Activated CD8-positive, alpha-beta memory T cell treated with anti-CD3 and anti-CD28 coated beads for 4 hours (primary cell): ENCODE results near the gene LIPC.

ENCODE experiments used
- DNase-seq, 2 donors: peaks; one replicate each; pipeline ENCODE4 v3.0.0-alpha.2; 2020; ENCODE audit warnings: low read depth in 2 of 2

LIPC gene

DNA sequence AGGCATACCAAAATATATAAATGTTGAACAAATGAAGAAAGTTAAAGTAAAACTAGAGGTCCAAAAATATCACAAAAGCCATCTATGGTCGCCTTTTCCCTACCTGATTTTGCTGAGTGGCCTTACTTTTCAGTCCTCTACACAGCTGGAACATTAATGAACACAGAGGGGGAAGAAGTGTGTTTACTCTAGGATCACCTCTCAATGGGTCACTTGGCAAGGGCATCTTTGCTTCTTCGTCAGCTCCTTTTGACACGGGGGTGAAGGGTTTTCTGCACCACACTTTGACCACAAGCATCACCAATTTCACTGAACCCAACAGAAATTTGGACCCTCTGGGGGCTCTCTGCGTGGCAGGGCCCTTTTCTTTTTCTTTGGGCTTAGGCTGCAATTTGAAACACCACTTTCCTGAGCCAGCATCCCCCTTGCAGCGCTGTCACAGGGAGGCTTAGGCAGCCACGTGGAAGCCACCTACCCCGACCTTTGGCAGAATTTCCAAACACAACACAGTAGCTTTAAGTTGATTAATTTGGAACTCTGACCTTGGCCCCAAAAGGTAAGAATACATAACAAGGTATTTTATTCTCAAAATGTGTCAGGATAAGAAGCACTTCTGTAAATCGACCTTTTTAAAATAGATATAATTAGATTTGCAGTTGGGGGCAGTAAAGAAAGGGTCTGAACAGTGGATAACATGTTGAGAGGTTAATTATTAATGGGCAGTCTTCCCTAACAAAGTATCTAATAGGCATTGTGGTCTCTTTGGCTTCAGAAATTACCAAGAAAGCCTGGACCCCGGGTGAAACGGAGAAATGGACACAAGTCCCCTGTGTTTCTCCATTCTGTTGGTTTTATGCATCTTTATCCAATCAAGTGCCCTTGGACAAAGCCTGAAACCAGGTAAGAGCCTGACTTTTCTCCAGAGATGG, at the start of gene LIPC:
Gene LIPC (plus strand): TSS at position 771 of the 929 bp plus-strand sequence. CDS start 42 bp downstream, at position 813.
- DNase-seq, result no peak

DNA sequence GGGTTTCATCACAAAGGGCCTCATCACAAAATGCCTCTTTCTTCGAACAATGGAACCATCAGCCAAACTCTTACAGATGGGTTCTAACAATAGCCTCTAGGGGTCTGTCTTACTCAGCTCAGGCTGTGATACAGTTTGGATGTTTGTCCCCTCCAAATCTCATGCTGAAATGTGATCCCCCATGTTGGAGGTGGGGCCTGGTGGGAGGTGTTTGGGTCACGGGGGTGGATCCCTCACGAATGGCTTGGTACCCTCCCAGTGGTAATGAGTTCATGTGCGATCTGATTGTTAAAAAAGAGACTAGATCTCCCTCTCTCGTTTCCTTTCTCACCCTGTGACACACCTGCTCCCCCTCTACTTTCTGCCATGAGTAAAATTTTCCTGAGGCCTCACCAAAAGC, 47.9 kb upstream of the LIPC start:
- DNase-seq, result no peak

DNA sequence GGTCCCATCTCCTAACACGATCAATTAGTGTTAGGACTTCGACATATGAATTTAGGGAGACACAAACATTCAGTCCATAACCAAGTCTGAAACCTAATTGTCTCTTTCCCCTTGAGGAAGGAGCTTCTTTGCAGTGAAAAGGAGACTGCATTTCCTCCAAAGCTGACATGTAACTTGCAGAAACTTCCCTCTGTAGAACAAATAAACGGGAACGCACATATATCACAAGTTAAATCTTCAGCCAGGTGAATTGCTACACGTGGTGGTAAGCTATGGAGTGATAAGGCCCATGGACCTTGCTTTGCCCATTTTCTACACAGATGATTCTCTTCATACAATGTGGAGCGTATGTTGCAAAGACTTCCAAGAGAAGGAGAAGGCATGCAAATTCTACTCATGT, 47.1 kb upstream of the LIPC start:
- no peak for DNase-seq

DNA sequence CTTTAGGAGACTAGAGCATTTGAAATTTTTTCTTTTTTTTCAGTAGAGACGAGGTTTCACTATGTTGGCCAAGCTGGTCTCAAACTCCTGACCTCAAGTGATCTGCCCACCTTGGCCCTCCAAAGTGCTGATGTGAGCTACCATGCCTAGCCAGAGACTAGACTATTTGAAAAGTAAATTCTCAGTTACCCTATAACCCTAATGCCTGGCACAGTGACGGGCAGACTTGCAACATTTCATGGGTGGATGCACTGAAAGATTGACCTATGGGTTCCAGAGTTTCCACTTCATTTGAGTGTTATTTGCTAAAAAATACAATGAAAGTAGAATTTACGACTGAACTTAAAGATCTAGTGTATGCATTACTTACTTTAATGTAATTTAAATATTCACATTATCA, 45.7 kb upstream of the LIPC start:
- DNase-seq, result no peak

DNA sequence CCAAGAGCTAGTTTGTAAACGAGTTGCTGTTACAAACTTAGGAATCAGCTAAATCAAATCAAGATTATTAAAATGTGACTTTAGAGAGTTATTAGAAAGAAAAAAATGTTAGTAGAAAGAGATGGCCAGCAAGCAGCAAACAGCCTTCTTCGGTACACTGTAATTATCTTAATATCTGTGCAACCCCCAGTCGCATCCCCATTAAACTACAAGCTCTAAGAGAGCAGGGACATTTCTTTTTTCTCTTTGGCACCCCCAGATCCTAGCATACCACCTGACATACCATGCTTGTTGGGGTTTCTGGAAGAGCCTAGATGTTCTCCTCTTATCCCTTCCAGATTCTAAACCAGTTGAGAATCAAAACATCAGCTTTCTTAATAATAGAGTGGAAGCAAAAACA, 45.1 kb upstream of the LIPC start:
- no peak for DNase-seq

DNA sequence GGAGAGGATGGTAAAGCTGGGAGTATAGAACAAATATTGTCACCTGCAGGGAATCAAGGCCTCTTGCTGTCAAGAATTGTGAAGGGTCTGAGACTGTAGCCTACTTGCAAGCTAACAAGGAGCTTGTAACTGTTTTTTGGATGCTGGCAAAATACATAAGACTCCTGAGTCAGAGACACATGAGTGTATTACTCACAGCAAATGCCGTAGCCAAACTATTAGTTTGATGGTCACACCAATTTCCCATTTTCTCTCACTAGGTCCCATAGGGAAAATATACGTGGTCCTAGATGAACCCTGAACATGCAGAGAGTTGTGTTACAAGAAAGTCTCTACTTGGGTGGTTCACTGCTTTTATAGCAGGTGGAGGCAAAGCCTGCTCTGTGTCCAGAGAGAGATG, 44.7 kb upstream of the LIPC start:
- DNase-seq, result no peak

DNA sequence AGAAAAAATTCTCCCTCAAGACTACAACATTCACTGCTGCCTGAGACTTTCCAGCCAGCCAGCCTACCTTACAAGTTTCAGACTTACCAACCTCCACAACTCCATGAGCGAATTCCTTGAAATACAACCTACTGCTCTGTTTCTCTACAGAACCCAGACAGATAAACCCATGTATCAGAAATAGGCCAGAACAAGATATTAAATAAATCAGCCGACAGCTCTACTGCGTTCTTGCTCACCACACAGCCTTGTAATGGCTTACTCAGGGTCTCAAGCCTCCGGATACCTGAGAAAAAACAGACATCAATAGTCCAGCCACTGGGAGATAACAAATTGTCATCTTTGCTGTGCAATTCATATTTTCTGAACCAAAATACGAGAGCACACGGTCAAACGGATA, 43.6 kb upstream of the LIPC start:
- no peak for DNase-seq

DNA sequence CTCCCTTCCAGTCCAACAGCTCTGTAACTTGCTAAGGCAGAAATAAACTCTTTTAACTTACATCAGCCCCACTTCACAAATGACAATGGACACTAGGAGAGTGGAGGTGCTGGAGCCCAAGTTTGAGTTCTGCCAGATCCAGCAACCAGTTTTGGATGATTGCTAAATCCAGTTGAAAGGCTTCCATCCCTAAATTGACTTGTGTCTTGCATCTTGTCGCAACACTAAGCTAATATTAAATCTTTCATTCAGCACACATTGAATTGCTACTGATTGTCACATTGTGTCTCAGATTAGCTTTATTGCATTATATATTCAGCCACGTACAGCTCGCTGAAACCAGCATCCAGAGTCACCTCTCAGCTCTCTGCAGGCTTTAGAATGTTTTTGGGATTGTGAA, 41.7 kb upstream of the LIPC start:
- DNase-seq, result no peak

DNA sequence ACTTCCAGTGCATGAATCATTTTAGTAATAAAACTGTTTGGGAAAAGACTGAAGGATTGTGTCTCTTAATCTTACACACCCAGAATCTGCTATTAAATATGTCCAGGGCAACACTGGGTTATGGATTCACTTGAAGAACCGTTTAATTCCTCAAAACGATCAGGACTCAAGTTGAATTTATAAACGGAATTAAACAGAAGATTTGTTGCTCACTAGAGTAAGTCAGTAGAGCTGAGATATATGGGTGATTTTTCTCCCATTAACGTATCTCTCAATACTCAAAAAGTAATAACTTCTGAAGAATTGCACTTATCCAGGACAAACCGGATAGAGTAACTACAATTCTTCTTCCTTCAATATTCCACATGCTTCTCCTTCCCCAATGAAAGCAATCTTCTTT, 41.1 kb upstream of the LIPC start:
- DNase-seq, result no peak

DNA sequence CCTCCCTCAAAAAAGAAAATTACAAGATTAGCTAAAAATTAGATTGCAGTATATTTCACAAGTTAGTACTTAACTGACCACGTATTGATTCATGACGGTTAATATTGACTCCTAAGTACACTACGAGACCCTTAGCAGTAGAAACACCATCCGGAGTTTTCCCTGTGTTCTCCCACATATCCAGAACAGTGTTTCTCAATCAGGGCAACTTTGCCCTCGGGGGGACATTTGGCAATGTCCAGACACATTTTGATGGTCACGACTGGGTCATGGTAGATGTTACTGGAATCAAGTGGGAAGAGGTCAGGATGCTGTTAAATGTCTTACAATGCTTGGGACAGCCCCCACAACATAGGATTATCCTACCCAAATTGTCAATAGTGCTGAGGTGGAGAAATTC, 40.7 kb upstream of the LIPC start:
- no peak for DNase-seq

DNA sequence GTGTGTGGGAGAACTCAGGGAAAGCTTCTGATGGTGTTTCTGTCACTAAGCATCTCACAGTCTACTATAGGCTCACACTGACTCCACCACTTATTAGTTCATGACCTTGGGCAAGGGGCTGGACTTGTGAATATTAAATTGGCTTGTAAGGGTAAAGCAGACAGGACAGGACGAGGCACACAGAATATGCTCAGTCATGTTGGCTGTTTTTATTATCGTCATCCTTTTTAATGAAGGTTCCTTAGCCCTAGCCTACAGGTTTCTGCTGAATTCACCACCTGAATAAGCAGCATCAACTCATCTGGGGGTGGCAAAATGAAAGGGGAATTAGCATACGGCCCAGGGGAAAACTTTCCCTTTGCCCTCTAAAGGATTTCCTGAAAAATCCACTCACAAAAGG, 39.6 kb upstream of the LIPC start:
- no peak for DNase-seq

DNA sequence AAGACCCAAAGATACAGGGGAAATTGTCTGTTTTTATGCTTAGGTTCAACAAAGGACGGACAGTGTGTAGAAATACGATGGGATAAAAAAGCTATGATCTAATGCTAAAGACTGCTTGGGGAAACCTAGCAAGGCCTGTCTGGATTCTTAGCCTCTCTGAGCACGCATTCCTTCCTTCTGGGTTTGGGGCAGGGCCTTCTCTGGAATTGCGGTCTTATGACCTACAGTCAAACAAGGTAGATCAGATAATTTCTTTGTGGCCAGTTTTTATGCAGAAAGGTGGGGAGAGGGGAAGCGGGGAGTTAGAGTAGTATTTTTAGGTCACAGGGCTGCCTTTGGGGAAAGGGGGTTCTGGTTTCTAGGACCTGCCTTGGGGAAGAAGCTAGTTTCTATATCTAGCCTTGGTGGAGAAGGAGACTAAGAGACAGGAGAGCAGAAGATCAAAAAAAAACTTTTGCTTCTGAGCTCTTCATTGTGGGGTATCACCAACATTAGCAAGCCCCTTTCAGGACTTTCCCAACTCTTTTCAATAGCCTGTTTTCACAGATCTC, 39.1 kb upstream of the LIPC start:
- no peak for DNase-seq

DNA sequence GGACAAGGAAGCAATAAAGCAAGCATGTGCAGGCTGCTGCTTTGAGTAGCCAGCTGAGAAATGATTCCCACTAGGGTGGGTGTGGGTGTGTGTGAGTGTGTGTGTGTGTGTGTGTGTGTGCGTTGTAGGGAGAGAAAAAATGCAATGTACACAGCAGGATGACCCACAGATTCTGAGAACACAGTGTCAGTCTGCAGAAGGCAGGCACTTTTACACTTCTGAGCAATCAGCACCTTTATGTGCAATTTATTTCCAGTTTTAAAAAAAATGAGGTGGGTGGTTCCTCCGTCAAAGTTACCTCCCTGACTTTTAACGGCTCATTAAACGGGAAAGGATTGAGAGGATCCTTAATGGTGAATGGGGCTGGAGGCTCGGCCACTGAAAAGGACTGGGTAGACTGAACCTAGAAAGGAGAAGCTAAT, 38.5 kb upstream of the LIPC start:
- DNase-seq, result no peak

DNA sequence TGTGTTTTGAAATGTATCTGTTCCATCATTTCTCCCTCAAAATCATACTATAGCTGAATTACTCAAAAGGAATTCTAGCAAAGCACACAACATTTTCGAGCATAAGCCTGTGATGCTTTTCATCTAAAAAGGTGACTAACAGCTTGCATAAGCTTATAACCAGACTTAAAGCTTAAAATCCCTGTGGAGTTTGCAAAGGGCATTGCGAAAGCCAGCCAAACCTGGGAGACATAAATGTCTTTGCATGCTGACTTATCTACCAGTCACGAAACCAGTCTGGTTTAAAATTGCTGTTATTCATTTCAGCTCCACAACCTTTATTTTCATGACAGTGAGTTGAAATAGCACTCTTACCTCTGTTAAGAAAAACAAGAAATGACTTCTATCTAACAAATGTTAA, 35.6 kb upstream of the LIPC start:
- DNase-seq, result no peak

DNA sequence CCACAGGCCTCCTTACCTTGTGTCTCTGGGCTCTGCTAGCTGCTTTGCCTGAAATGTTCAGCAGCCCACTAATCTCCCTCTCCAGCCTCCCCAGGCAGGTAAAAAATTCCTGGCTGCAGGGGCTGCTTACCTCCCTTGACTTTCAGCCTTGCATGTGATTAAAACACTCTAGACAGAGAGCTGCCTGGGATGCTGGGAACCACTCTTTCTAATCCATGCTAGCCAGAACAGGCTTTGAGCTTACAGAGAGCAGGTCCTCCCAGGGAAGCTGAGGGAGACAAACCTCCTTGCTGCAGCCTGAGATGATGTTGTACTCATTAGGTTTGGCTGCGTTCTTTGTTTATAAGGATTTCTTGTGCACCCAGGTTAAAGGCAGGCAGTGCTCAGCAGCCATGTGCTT, 33.7 kb upstream of the LIPC start:
- DNase-seq, result no peak

DNA sequence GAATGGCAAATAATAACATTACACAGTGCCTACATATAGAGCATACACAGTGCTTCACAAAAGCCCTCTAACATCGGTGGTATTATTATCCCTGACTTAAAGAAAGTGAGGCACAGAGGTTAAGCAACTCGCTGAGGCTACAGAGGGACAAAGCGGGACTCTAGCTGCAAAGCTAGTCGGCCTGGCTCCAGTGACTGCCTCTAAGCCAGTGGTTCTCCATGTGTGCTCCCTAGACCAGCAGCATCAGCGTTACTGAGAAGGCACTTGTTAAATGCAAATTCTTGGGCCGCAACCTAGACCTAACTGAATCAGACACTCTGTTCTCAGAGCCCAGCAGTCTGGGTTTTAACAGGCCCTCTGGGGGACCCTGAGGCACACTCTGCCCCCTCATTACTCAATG, 33.1 kb upstream of the LIPC start:
- DNase-seq, result no peak

DNA sequence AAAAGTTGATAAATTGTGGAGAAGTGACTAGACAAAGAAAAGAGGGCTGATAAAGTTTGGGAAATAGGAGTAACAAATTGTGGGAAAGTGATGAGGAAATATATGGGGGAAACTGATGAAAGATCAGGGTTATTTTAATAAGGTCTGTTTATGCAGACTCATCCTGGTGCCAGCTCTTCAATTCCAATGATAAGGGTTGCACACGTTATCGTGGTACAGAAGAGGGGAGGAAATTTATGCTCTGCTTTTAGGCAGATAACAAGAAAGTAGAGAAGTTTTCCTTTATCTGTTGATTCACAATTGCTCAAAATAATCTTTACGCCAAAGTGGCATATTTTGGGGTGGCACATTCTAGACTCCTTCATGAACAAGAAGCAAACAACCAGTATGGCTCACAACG, 32.1 kb upstream of the LIPC start:
- DNase-seq, result no peak

DNA sequence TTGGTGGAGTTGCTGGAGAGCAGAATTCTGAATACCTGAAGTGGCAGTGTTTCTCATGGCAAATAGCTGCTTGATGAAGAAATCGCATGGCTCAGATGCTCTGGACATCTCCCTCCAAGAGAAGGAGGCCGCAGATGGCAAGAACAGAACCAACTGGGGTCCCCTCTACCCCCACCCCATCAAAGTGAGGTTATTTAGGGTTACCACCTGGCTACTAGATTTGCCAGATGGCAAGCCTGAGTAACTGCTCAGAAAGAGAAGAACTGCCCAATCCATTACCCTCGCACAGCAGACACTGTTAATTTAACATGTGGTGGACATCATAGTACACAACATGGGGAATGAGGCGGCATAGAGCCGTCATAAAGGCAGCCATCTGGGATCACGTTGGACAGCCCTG, 30.5 kb upstream of the LIPC start:
- DNase-seq, result no peak

DNA sequence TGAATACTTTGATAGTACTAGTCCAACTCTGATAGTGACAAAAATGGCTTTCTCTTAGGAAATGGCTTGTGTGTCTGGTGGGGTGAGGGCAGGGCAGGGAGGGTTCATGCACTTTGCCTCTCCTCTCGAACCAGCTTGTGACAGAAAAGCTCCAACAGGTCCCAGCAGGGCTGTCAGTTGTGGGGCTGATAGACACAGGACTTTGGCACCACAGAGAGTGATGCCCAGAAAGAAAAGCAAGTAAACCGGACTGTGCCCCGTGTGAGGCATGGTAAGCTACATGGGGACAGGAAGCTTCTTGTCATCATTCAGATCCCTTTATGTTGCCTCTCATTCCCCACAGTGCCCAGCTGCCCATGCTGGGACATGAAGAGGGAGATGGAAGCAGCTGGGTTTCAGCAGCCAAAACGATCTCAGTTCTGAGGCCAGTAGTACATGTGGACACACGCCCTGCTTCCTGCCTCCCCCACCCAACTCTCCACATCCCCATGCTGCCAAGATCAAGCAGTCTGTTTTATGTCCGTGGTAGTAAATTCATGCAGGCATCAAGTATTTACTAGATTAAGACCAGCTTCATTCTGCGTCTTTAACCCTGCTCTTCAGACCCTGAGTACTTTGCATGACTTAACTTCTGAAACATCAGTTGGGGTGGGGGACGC, 29.7 kb upstream of the LIPC start:
- DNase-seq, result no peak

DNA sequence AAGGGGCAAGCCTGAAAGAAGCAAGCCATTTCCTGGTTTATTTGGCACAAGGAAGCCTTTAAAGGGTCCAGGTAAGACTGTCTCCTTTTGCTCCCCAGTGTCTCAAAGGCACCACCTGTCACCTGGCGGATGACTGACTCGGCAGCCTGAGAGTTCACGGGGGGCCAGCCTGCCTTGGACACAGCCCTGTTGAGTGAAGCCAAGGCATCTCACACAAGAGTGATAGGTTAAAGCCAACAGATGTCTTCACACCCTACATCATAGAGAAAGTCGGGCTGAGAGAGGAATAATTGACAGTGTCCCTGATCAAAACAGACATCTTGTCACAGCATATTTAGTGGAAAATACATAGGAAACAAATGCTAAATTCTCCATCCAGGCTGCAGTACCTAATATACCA, 28.2 kb upstream of the LIPC start:
- DNase-seq, result no peak

DNA sequence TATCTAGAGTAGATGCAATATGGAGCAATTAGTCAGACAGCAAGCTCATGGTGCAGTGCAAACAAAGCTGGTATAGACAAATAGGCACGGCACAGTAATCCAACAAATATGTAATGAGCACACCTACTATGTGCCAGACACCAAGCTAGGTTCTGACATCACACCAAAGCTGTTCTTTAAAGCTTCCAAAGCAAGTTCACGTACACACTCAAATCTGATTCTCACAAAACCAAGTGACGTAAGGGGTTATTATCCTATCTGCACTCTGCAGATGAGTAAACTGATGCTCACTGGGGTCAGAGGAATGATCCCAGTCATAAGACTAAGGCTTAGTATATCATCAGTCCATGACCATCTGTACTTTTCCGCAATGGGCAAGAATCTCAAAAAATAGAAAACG, 27.8 kb upstream of the LIPC start:
- DNase-seq, result no peak

DNA sequence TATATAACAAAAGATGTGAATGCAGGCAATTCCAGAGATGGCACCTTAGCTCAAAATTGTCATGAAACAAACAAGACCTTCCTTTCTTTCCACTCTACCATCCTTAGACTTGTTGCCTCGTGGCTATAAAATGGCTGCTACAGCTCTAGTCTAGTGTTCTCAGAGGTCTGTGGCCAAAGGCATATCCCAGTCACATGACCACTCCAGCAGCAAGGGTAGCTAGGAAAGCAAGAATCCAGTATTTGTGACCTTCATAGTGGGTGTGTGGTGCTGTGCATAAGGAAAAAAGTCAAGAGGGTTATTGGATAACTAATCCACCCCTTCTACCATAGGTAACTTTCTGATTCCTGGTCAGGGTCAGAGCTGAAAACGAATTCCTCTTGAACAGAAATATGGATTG, 27.1 kb upstream of the LIPC start:
- DNase-seq, result no peak

DNA sequence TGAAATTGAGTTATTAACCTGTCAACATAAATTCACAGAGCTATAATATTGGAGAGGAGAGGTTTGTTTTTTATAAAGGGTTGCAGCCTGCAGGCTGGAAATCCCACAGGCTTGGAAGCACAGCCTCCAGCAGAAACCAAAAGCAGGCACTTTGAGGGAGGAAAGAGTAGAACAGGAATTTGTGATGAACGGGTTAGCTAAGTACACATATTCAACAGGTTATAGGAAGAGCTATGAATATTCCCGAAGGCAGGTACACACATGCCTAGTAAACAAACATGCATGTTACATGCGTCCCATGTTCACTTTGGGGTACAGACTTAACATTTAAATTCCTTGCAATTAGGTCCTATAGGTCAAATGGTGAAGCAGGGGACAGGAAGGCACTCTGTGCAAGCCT, 25.9 kb upstream of the LIPC start:
- DNase-seq, result no peak
